Smooth muscle cell (in vitro differentiated cells): ENCODE data around the gene CCDC57. TPM values are rescaled to one million over a fixed set of nuclear protein-coding genes. Genes with fewer than 3 reads are reported as not detected.
A peak's percentile ranks its signal among the peaks of the same experiment; 100 is the strongest.

Source experiments
- DNase-seq: peaks from one replicate; lab custom pipeline; 2025; ENCODE audit not compliant: unreplicated experiment; lab: John Stamatoyannopoulos, UW
- H2AFZ ChIP-seq: fragments of 200-600 bp; sonication (generic); 2 replicates; pipeline ENCODE4 v1.6.0; 2016; ENCODE audit warnings: antibody characterized with exemption, low read depth, mild to moderate bottlenecking
- H3F3A ChIP-seq: fragments of 200-600 bp; sonication (generic); 2 replicates; pipeline ENCODE4 v1.6.0; 2017; ENCODE audit warnings: antibody characterized with exemption, low read depth
- H3K27ac ChIP-seq: fragments of 200-600 bp; sonication (generic); 2 replicates; pipeline ENCODE4 v1.5.1; 2016; ENCODE audit warnings: low read depth, mild to moderate bottlenecking
- H3K27me3 ChIP-seq: fragments of 200-600 bp; sonication (generic); 2 replicates; pipeline ENCODE4 v1.6.1; 2016; ENCODE audit warnings: low read depth, mild to moderate bottlenecking
- H3K36me3 ChIP-seq: fragments of 200-600 bp; sonication (generic); 2 replicates; pipeline ENCODE4 v1.5.1; 2016; ENCODE audit warnings: low read depth
- H3K4me1 ChIP-seq: fragments of 200-600 bp; sonication (generic); 2 replicates; pipeline ENCODE4 v1.5.1; 2016; ENCODE audit warnings: low read depth
- H3K4me2 ChIP-seq: fragments of 200-600 bp; sonication (generic); 2 replicates; pipeline ENCODE4 v1.6.0; 2016; ENCODE audit warnings: mild to moderate bottlenecking
- H3K4me3 ChIP-seq: fragments of 200-600 bp; sonication (generic); 2 replicates; pipeline ENCODE4 v1.5.1; 2016; ENCODE audit warnings: mild to moderate bottlenecking
- H3K79me2 ChIP-seq: fragments of 200-600 bp; sonication (generic); 2 replicates; pipeline ENCODE4 v1.6.0; 2016; ENCODE audit warnings: low read depth, mild to moderate bottlenecking
- H3K9ac ChIP-seq: fragments of 200-600 bp; sonication (generic); 2 replicates; pipeline ENCODE4 v1.6.0; 2016; ENCODE audit warnings: low read depth
- H3K9me3 ChIP-seq: fragments of 200-600 bp; sonication (generic); replicated peaks from 2 replicates; pipeline ENCODE4 v1.5.1; 2016; ENCODE audit warnings: low read depth
- H4K20me1 ChIP-seq: fragments of 200-600 bp; sonication (generic); 2 replicates; pipeline ENCODE4 v1.6.0; 2016; ENCODE audit warnings: low read depth
- WGBS: methylation state at CpG from one replicate; pipeline ENCODE4 v1.1.7; 2016; ENCODE audit warnings: low lambda C conversion rate; 5-methylcytosine and 5-hydroxymethylcytosine counted together
- polyA plus RNA-seq: library from polyadenylated mRNA; unstranded; fragments of >200 nt; fragmentation: Nextera tagmentation; extraction: Ambion mirVana; gene quantifications from 2 replicates; pipeline ENCODE4 v1.2.1, GENCODE V29; 2016
- total RNA-seq: library from RNA; depleted of rRNA; stranded (reverse); fragments of >200 nt; gene quantifications from 2 replicates; pipeline ENCODE4 v1.2.3, GENCODE V29; 2014
- TF ChIP-seq, protein P1 (sequence below): fragments of 200-600 bp; sonication (generic); IDR thresholded peaks from 2 replicates; pipeline ENCODE4 v1.5.1; 2017; ENCODE audit warnings: borderline replicate concordance, mild to moderate bottlenecking, antibody characterized with exemption; ENCODE audit not compliant: insufficient read depth, poor library complexity, severe bottlenecking

CCDC57 gene
- total and polyA plus RNA-seq, 2 experiments from 2014 or later = 18.3 to 23.1 TPM

DNA sequence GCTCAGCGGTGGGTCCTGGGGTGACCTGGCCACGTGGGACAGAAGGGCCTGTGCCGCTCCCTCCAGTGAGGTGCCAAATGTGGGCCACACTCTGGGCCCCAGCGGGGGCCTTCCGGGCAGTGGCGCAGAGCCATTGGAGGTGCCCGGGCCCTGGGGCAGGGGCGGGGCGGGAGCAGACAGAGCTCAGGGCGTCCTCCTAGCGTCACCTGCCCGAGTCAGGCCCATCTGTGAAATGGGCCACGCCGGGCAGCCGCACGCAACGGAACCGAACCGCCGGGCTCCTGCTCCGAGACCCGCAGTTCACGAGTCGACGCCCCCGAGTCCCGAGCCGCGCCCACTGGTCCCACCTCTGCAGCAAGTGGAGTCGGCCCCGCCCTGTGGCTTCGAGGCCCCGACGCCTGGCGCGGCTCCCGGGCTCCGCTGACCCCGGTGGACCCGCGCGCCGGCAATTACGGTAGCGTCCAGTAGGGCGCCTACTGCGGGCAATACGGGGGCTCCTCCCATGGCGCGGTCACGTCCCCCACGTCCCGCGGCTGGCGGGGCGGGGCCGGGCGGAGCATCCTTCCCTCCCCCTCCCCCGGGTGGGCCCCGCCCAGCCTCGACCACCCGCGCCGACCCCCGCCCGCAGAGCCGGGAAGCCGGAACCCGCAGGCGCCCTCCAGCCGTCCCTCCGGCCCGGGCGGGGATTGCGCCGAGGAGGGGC is 18.1 kb upstream of the CCDC57 start:
- no peaks in the 10 kb centered on the region for H3K27me3 ChIP-seq
- H3F3A ChIP-seq = no peaks in the 10 kb centered on the region
- peaks cover 68% of the 10 kb centered on the region for H4K20me1 ChIP-seq
- H3K9ac ChIP-seq = peak overlapping the region; percentile 78
- peaks cover 18% of the 10 kb centered on the region for H3K4me1 ChIP-seq
- peak; percentile 60 for DNase-seq
- peak overlapping the region; percentile 98 for H3K4me2 ChIP-seq
- no peaks in the 10 kb centered on the region for H3K9me3 ChIP-seq
- TF ChIP-seq, protein P1, sequence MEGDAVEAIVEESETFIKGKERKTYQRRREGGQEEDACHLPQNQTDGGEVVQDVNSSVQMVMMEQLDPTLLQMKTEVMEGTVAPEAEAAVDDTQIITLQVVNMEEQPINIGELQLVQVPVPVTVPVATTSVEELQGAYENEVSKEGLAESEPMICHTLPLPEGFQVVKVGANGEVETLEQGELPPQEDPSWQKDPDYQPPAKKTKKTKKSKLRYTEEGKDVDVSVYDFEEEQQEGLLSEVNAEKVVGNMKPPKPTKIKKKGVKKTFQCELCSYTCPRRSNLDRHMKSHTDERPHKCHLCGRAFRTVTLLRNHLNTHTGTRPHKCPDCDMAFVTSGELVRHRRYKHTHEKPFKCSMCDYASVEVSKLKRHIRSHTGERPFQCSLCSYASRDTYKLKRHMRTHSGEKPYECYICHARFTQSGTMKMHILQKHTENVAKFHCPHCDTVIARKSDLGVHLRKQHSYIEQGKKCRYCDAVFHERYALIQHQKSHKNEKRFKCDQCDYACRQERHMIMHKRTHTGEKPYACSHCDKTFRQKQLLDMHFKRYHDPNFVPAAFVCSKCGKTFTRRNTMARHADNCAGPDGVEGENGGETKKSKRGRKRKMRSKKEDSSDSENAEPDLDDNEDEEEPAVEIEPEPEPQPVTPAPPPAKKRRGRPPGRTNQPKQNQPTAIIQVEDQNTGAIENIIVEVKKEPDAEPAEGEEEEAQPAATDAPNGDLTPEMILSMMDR = peak; percentile 42
- peak overlapping the region; percentile 79 for H3K4me3 ChIP-seq
- no peak overlapping the region for H2AFZ ChIP-seq
- WGBS = 28% methylated on average over 50 of the region's 76 CpGs
- no peaks in the 10 kb centered on the region for H3K36me3 ChIP-seq
- H3K79me2 ChIP-seq = peaks cover 69% of the 10 kb centered on the region
- H3K27ac ChIP-seq = peak overlapping the region; percentile 62

DNA sequence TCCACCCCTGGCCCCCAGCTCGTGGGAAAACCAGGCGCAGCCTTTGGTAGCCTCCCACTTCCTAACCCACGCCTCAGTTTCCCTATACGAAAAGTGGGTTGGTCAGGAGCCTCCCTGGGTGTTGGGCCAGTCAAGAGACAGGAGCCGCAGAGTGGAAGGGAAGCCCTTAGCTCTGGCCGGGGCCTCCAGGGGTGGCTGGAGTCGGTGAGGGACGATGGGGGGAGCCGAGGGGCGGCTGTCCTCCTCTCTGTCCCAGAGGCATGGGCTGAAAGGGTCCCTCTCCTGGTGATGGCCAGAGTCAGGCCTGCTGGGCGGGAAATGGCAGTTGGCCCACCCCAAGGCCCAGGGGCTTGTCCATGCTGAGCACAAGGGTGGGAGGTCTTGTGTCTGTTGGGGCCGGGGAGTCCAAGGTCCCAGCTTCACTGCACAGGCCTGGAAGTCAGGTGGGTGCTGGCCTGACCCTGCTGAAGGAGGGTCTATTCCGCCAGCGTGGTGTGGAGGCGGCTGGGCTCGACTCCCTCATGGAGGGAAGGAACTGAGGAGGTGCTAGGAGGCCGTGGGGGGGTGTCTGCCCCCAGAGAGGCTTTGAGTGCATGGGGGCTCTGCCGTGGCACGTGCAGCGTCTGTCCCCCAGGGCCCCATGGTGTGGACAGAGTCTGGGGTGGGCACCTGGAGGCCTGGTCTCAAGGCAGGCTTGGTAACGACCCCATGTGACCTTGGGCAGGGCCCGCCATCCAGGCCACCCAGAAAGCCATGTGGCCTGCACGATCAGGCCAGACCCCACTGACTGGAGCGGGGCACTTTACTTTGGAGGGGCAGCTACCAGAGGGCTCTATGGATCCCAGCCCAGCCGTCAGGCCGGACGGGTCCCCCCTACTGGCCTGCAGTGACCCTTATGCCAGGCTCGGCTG is 17.3 kb upstream of the CCDC57 start:
- Histone ChIP-seq H3K36me3 (no peaks in the 10 kb centered on the region), H3K27me3 (no peaks in the 10 kb centered on the region), H2AFZ (no peak overlapping the region), H3K79me2 (peaks cover 61% of the 10 kb centered on the region), H3K4me1 (peaks cover 17% of the 10 kb centered on the region), H3K4me3 (peak overlapping the region; percentile 79), H3K9ac (peak overlapping the region; percentile 88), H3F3A (no peaks in the 10 kb centered on the region), H3K4me2 (peak overlapping the region; percentile 98), H3K9me3 (no peaks in the 10 kb centered on the region), H3K27ac (peak overlapping the region; percentile 62), H4K20me1 (peaks cover 60% of the 10 kb centered on the region)
- TF ChIP-seq, protein P1 = no peak
- WGBS = 37% methylated on average over 26 of the region's 28 CpGs
- no peak for DNase-seq

DNA sequence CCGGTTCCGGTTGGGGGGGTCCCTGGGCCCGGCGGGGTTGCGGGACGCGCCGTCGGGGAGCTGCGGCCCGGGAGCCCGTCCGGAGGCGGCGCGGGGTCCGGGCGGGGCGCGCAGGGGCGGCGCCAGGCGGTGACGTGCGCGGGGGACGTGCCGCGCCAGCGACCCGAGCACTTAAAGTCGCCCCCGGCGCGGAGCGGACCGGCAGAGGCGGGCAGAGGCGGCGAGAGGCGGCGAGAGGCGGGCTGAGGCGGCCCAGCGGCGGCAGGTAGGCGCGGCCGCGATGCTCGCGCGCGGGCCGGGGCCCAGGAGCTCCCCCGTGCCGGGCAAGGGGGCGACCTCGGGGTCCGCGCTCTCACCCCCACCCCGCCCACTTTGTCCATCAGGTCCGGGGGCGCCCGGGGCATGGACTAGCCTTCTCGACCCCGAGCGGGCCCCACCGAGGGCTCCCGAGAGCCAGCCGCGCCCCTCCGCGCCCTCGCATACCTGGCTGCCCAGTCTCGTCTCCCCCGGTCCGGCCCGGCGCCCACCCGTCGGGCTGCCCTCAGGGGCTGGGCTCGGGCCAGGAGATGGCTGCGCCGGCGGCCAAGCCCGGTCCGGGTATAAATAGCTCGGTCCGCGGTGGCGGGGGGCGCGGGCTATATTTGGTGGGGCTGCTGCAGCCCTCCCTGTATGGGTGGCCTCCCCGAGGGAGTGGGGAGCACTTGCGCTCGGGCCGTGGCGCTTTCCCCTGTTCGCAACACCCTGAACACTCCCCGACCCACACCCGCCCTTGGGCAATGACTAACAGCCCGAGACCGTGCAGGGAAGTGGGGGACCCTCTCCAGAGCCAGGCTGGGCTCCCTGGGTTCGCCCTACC is 16.4 kb upstream of the CCDC57 start, which contains the start of gene SLC16A3:
Gene SLC16A3, plus strand, starts transcription at position 201 of the 856 bp plus-strand sequence. CDS start 6,967 bp downstream, outside the sequence.
- peak within 1 kb of the TSS; percentile 48 for H2AFZ ChIP-seq
- peaks cover 52% of the 10 kb centered on the region for H3K79me2 ChIP-seq
- H3K9ac ChIP-seq = peak within 1 kb of the TSS; percentile 88
- no peaks in the 10 kb centered on the region for H3F3A ChIP-seq
- H3K27me3 ChIP-seq = no peaks in the 10 kb centered on the region
- peaks cover 17% of the 10 kb centered on the region for H3K4me1 ChIP-seq
- no peaks in the 10 kb centered on the region for H3K9me3 ChIP-seq
- H3K4me2 ChIP-seq = peak within 1 kb of the TSS; percentile 98
- H4K20me1 ChIP-seq = peaks cover 51% of the 10 kb centered on the region
- H3K4me3 ChIP-seq = peak within 1 kb of the TSS; percentile 79
- DNase-seq = peak; percentile 49
- TF ChIP-seq, protein P1 = no peak
- peak within 1 kb of the TSS; percentile 74 for H3K27ac ChIP-seq
- WGBS = 3% methylated on average over 71 of the region's 105 CpGs
- no peaks in the 10 kb centered on the region for H3K36me3 ChIP-seq
